ENCODE measurements around the gene SIAH1. TPM values are rescaled to one million over a fixed set of nuclear protein-coding genes. Genes with fewer than 3 reads are reported as not detected.

SIAH1 gene
- total and polyA plus RNA-seq, 10 of the 15 experiments (the other 5 are each of a cell fraction or from before 2014, with no cell fraction given) = 5.1 to 21.1 (median 13.9) TPM

DNA sequence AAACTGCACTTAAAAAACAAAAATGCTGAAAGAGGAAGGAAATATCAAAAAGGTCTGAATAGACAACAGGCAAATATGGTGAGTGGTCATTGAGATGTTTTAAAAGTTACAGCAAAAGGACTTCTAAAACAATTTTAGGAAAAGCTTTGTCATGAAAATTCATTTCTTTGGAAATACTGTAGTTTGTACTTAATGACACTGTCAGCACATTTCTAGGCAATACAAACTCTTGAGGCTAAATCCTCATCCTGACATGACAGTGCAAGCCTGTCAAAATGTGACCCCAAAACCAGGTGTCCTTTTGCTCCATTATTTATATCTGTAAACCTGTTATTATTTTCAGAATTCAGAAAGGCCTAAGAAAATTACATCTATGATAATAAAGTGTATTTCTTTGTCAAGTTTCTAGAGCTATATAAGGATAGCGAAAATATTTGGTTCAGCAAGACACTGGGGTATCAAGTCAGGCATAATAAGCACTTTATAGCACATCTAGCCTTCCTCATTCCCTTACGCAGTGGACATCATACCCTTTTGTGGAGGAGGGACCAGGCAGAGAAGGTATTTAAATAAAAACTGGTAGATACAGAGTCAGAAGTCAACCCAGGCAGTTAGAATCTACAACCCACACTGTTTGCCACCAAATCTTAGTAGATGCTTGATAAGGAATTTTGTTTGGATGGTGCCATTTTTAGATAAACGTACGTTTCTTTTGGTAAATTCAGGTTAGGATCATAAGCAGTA lies 28.4 kb downstream of the SIAH1 start (continued):
- TF ChIP-seq REST (IDR thresholded peaks at IDR 0.05; ENCODE audit: low read depth, low read length) (no peak), ZBTB33 (IDR thresholded peaks at IDR 0.05) (no peak), NFYB (IDR thresholded peaks at IDR 0.05; ENCODE audit: insufficient read depth, low read depth, low read length) (no peak)
- TF ChIP-seq, protein P1, sequence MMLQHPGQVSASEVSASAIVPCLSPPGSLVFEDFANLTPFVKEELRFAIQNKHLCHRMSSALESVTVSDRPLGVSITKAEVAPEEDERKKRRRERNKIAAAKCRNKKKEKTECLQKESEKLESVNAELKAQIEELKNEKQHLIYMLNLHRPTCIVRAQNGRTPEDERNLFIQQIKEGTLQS (IDR thresholded peaks at IDR 0.05; ENCODE audit: borderline replicate concordance, extremely low read depth, low read depth, low read length) = no peak

Measured in GM12878 (cell line).